GM18519 (cell line): Measurements from ENCODE around the gene NAAA.
A peak's percentile ranks its signal among the peaks of the same experiment; 100 is the strongest.
"Not testable (repeated sequence)": the region's sequence is repeated elsewhere in the genome, so short reads cannot be mapped to it uniquely, and the experiment has no call there.

Source experiments
- ATAC-seq: cut with Tn5 transposase; IDR thresholded peaks from one replicate; pipeline ENCODE4 v1.9.1; 2021; ENCODE audit warnings: mild to moderate bottlenecking, moderate library complexity; ENCODE audit not compliant: unreplicated experiment, low FRiP score

The NAAA gene

GRCh38 chr4:75940692-75941253, at the start of gene NAAA:
TSS of gene NAAA (minus strand) at chr4:75941013. CDS start at chr4:75940949, 64 bp downstream.
- ATAC-seq = peak; percentile 60

DNA sequence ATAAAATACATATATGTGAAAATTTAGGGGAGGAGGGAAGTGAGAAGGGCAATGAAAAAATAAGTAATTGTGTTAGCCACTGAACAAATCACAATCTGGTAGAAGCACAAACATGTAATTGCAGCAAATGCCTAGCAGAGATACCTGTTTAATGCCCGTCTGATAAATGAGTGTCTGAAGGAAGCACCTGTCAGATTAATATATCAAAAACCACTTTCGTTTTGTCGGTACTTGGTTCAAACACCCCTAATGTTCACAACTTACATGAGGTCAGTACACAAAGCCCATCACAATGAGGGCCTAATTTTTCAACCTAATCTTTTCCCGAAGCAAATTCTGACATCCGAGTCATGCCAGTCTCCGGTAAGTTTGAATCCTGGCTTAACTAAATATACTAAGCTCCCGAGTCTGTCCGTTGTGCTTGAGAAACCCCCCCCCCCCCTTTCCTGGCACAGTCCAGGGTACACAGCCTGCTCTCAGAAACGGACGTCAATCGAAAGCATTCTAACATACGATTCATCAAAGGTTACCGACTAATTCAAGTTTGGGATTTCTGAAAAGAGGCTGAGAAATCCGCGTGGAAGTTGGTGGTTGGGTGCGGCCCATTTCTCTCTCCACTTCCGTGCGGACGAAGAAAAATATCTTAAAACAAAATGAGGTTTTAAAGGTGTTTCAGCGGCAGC, 49.2 kb upstream of the NAAA start:
- ATAC-seq = no peak

DNA sequence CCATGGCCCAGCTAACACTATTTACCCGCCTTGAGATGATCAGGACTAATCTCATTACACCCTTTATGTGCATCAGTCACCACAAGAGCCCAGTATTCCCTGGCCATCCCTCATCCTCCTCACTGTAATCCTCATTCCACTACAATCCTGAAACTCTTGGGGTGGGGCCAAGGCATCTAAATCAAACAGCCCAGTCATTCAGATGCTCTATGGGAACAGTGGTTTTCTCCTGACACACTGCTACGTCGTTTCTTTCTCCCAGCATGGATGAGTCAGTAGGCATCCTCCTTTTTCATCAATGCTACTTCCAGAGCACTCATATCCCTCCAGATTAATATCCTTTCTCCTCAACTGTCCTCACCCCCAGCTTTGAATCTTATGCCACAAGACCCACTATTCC, 44.3 kb upstream of the NAAA start:
- no peak for ATAC-seq

GRCh38 chr4:75980576-75980975, 39.8 kb upstream of the NAAA start:
- no peak for ATAC-seq

DNA sequence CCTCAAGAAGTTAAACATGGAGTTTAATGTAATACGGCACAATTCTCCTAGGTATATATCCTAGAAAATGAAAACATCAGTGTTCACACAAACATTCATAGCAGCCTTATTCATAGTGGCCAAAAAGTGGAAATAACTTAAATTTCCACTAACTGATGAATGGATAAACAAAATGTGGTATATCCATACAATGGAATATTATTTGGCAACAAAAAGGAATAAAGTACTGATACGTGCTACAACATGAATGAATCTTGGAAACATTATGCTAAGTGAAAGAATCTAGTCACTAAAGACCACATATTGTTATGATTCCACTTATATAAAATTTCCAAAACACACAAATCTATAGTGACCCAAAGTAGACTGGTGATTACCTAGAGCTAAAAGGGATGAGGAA, 35.4 kb upstream of the NAAA start:
- no peak for ATAC-seq

DNA sequence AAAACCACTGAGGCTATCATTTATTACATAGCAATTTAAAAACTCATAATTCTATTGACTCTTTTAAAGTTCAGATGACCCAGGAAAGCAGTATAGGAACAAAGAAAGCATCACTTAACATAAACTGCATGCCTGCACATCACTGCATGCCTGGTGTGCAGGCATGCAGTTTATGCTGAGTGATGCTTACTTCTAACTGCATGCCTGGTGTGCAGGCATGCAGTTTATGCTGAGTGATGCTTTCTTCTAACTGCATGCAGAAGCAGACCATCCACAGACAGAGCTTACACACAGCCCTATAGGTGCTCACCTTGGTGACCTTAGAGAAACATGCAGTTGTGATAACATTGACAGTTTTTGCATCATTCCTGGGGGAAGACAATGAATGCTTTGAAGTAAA, 33.0 kb upstream of the NAAA start:
- no peak for ATAC-seq

DNA sequence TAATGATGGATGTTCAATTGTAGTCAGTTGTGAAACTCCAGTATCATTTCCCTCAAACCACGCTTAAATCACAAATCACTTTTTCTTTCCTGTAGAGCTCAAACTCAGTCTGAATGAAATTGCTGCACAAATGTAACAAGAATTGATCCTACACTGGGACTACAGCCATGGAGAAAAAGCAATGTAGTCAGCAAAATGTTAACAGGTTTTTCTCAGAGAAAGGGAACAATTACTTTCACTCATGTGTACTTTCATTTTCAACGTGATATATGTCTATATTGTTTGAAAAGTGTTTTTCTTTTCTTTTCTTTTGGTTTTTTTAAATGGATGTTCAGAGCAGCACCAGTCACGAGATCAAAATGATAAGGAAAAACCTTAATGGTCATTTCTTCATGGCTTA, 27.3 kb upstream of the NAAA start:
- ATAC-seq = no peak

GRCh38 chr4:75963558-75963957, 22.7 kb upstream of the NAAA start:
- no peak for ATAC-seq

- not testable (repeated sequence) for ATAC-seq
These were observed 21.3 kb upstream of the NAAA start for GRCh38 chr4:75962072-75962471.

GRCh38 chr4:75958546-75958945, 17.7 kb upstream of the NAAA start:
- not testable (repeated sequence) for ATAC-seq

DNA sequence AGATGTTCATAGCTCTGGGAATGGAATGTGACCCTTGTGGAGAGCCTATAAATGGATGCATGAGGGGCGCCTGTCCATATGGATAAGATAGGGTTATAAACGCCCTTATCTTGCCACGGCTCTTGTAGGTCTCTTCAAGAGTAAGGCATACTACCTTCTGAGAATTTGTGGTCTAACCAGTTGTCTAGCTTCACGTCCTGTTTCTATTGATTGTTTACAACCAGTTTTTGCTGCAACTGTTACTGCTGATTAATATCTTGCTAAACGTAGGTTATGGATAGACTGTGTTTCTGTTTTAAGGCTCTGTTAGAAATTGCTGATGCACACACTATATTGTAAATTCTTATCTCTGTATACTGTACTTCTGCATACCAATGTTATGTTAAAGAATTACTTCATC, 14.0 kb upstream of the NAAA start:
- not testable (repeated sequence) for ATAC-seq

GRCh38 chr4:75953509-75953908, 12.7 kb upstream of the NAAA start:
- no peak for ATAC-seq

DNA sequence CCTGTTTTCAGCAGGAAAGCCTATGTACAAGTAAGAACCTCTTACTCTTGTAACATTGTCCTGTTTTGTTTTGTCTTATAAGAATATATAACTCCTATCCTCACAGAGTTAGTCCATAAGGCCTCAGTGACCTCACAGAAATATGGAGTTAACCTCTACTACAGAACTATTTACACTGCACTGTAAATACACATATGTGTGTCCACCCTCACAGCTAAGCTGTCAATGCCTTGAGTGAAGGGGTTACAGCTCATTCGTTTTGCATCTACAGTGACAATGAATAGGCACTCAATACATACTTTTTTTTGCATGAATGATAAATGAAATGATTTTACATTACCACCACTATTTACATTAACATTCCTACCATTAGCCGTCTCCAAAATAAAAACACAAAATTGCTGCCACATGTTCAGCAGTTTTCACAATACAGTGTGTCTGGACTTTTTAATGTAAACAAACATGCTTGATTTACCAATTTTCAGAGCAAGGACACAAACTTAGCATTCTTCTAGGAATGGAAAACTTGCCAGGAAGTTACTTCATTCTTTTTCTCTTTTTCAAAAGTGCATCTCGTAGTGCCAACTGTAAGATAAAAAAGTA, 9.5 kb upstream of the NAAA start:
- no peak for ATAC-seq

GRCh38 chr4:75948822-75949444, 8.1 kb upstream of the NAAA start:
- ATAC-seq = peak; percentile 70

DNA sequence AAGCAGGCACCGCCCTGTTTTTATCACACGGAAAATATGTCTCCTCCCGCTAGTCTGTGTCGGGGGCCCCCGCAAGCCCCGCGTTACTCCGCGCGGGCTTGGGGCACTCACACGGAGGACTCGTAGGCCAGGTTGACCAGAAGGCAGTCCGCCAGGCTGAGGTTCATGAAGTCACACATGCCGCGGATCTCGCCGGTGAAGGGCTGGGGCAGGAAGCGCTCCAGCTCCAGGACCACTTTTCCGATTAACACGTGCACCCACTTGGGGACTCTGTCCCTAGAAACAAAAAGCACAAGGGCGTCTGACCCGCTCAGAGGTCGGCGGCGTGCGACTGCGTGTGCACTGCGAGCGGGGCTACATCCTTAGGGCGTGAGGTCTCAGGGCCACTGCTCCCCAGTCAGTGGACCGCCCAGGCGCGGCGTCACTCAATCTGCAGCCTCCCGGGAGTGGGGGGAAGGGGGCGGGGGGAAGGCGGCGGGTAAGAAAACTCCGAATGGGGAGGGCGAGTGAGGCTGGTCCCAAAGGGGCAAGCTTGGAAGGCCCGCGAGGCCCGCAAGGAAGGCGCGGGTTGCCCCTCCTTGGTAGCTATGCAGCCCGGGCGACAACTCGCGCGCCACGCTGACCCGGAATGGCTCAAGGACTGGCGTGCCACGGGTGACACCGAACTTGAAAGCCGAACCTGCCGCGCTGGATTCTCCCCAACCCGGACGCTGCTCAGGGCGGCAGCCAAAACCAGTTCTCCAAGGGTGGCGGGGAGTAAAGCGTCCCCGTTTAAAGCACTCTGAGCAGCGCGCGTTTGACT, 722 bp downstream of the NAAA start:
- ATAC-seq = peak; percentile 34

DNA sequence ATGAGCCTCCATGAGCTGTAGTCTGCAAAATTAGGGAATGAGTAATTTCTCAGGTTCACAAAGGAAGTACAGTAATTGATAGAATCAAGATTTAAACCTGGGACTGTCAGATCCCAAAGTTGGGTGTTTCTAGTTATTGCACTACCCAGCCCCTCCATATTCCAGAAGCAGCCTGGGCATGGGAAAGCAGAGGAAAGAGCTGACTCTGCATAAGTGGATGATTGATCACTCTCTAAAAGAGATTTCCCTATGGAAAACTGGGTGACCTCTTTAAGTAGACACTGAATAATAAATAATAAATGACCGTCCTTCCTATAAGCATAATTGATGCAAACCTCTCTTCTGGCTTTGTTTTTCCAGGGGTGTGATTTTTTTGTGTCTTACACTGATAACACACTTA, 5.2 kb downstream of the NAAA start:
- ATAC-seq = no peak

- no peak for ATAC-seq
These were observed 10.7 kb downstream of the NAAA start for GRCh38 chr4:75930152-75930551.

- not testable (repeated sequence) for ATAC-seq
These were observed 15.9 kb downstream of the NAAA start for GRCh38 chr4:75924916-75925315.

DNA sequence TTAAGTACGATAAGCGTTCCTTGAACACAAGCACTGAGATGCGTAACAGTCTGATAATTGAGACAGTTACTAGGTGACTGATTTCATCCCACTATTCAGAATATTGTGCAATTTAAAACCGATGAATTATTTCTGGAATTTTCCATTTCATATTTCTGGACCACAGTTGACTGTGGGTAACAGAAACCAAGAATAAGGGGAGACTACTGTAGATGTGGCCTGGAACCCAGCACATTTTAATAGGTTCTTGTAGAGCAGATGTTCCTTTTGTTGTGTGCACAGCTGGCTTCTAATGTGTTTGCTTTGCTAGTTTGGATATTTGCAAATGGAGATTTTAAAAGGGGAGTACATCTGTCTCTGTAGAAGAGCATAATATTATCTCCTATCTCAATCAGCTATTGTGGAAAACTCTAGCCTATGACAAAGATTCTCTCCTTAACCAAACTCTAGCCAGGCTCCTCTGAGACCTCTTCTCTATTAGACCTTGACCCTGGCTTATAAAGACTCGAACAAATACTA, 16.4 kb downstream of the NAAA start:
- no peak for ATAC-seq

DNA sequence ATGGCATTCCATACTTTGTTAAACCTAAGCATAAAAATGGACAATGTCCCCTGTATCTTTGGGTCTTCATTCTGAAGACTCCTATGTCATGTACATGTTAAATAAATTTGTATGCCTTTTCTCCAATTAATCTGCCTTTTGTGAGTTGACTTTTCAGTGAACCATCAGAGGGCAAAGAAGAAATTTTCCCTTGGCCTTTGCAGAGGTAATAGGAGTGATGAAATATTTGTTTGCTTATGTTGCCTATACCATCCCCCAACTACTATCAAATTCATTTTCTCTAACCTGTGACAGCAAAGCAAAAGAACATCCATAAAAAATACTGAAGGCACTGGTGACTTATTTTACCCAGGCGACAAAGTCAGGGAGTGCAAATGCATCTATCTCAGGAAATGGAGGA, 18.2 kb downstream of the NAAA start:
- no peak for ATAC-seq

GRCh38 chr4:75921910-75922309, 18.9 kb downstream of the NAAA start:
- ATAC-seq = no peak
